Measurements from ENCODE around the gene GPATCH8. TPM values are rescaled to one million over a fixed set of nuclear protein-coding genes. Genes with fewer than 3 reads are reported as not detected.
"Not testable (repeated sequence)": the region's sequence is repeated elsewhere in the genome, so short reads cannot be mapped to it uniquely, and the experiment has no call there.

The GPATCH8 gene
- total RNA-seq, 1 donor from 2014 or later = 49.6 TPM

- Mint-ChIP-seq H3K36me3 (ENCODE audit: low read depth) (no peaks in the 10 kb centered on the region), H3K27me3 (ENCODE audit: low read depth) (peaks cover 10% of the 10 kb centered on the region), H3K27ac (no peak overlapping the region), H3K4me1 (ENCODE audit: low read depth) (peaks cover 4% of the 10 kb centered on the region), H3K9me3 (no peaks in the 10 kb centered on the region), H3K4me3 (ENCODE audit: low read depth) (no peak overlapping the region)
- intact Hi-C loops (cut with micrococcal nuclease) = loop anchor here (10.0 kb wide), 1 partner anchor 95 kb away; no protein-coding TSS in a partner anchor
- DNase-seq (ENCODE audit: low spot score) = no peak
These were observed 36.5 kb upstream of the GPATCH8 start for GRCh38 chr17:44539673-44540072.

- intact Hi-C loops (cut with micrococcal nuclease) = loop anchor here (10.0 kb wide), 1 partner anchor 97 kb away; no protein-coding TSS in a partner anchor
- not testable (repeated sequence) for H3K4me1 Mint-ChIP-seq (ENCODE audit: low read depth); DNase-seq (ENCODE audit: low spot score); H3K9me3 Mint-ChIP-seq; H3K4me3 Mint-ChIP-seq (ENCODE audit: low read depth); H3K36me3 Mint-ChIP-seq (ENCODE audit: low read depth); H3K27ac Mint-ChIP-seq; H3K27me3 Mint-ChIP-seq (ENCODE audit: low read depth)
These were observed 34.7 kb upstream of the GPATCH8 start for GRCh38 chr17:44537922-44538321.

DNA sequence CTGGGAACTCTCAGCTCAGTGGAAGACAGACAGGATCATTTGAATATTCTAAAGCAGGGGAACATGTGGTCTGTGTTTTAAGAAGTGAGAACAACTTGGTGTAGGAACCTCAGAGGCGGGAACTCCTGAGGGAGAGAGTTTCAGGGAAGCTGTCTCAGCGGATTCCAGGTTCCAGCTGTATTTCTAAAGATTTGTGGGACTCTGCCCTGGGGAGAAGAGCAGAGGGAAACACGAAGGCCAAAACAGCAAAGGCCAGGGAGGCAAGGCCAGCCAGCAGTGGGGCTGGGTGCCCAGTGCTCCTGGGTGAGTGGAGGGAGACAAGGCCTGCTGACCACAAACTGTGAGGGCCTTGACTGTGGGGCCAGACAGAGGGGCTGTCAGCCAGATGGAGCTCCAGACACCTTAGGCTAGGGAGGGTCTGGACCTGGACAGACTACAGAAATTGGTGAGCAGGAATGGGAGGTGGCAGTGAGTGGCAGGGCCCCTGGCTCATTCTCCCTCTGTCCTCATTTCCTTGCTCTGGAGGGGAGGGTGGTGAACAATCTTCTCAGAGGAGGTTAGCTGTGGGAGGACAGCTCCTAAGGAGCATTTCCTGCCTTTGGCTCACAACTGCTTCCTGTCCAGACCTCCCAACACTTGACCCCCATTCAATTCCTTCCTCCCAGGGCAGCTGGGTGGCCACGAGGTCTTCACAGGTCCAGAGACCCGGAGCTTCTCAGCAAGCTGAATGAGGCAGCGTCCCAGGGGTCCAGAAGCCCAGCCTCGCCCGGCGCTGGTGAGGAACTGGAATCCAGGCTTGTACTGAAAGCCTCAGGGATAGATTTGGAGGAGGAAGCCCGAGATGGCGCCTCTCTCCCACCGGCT is 33.1 kb upstream of the GPATCH8 start:
- intact Hi-C loops (cut with micrococcal nuclease) = loop anchor here (10.0 kb wide), 1 partner anchor 98 kb away; no protein-coding TSS in a partner anchor
- Mint-ChIP-seq H3K27me3 (ENCODE audit: low read depth) (peaks cover 4% of the 10 kb centered on the region), H3K27ac (no peak overlapping the region), H3K4me1 (ENCODE audit: low read depth) (peaks cover 5% of the 10 kb centered on the region), H3K36me3 (ENCODE audit: low read depth) (no peaks in the 10 kb centered on the region), H3K4me3 (ENCODE audit: low read depth) (no peak overlapping the region), H3K9me3 (no peaks in the 10 kb centered on the region)
- no peak for DNase-seq (ENCODE audit: low spot score)

- Mint-ChIP-seq H3K27ac (no peak overlapping the region), H3K27me3 (ENCODE audit: low read depth) (peaks cover 4% of the 10 kb centered on the region), H3K4me3 (ENCODE audit: low read depth) (no peak overlapping the region), H3K36me3 (ENCODE audit: low read depth) (no peaks in the 10 kb centered on the region), H3K4me1 (ENCODE audit: low read depth) (peaks cover 5% of the 10 kb centered on the region), H3K9me3 (no peaks in the 10 kb centered on the region)
- intact Hi-C loops (cut with micrococcal nuclease) = loop anchor here (1.0 to 10.0 kb wide), 2 partner anchors 101 to 139 kb away; no protein-coding TSS in a partner anchor
- DNase-seq (ENCODE audit: low spot score) = peak; percentile 73
These were observed 30.5 kb upstream of the GPATCH8 start for GRCh38 chr17:44533533-44534246.

- intact Hi-C loops (cut with micrococcal nuclease) = loop anchor here (10.0 kb wide), 1 partner anchor 104 kb away; no protein-coding TSS in a partner anchor
- H3K4me1 Mint-ChIP-seq (ENCODE audit: low read depth) = peaks cover 5% of the 10 kb centered on the region
- H3K9me3 Mint-ChIP-seq = peaks cover 7% of the 10 kb centered on the region
- peaks cover 2% of the 10 kb centered on the region for H3K27me3 Mint-ChIP-seq (ENCODE audit: low read depth)
- H3K4me3 Mint-ChIP-seq (ENCODE audit: low read depth) = no peak overlapping the region
- no peak overlapping the region for H3K27ac Mint-ChIP-seq
- DNase-seq (ENCODE audit: low spot score) = no peak
- no peaks in the 10 kb centered on the region for H3K36me3 Mint-ChIP-seq (ENCODE audit: low read depth)
These were observed 27.8 kb upstream of the GPATCH8 start for GRCh38 chr17:44530896-44531418.

- no peak overlapping the region for H3K27ac Mint-ChIP-seq
- no peaks in the 10 kb centered on the region for H3K36me3 Mint-ChIP-seq (ENCODE audit: low read depth)
- peaks cover 5% of the 10 kb centered on the region for H3K4me1 Mint-ChIP-seq (ENCODE audit: low read depth)
- intact Hi-C loops (cut with micrococcal nuclease) = loop anchor here (10.0 kb wide), 1 partner anchor 105 kb away; no protein-coding TSS in a partner anchor
- no peak for DNase-seq (ENCODE audit: low spot score)
- no peak overlapping the region for H3K4me3 Mint-ChIP-seq (ENCODE audit: low read depth)
- H3K27me3 Mint-ChIP-seq (ENCODE audit: low read depth) = peaks cover 2% of the 10 kb centered on the region
- H3K9me3 Mint-ChIP-seq = peaks cover 7% of the 10 kb centered on the region
These were observed 26.7 kb upstream of the GPATCH8 start for GRCh38 chr17:44529864-44530263.

DNA sequence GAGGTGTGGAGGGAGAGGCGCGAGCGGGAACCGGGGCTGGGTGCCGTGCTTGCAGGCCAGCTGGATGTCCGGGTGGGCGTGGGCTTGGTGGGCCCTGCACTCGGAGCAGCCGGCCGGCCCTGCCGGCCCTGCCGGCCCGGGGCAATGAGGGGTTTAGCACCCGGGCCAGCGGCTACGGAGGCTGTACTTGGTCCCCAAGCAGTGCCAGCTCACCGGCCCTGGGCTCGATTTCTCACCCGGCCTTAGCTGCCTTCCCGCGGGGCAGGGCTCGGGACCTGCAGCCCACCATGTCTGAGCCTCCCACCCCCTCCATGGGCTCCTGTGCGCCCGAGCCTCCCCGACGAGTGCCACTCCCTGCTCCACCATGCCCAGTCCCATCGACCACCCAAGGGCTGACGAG is 24.7 kb upstream of the GPATCH8 start:
- no peak overlapping the region for H3K27ac Mint-ChIP-seq
- H3K4me3 Mint-ChIP-seq (ENCODE audit: low read depth) = no peak overlapping the region
- no peaks in the 10 kb centered on the region for H3K36me3 Mint-ChIP-seq (ENCODE audit: low read depth)
- peaks cover 2% of the 10 kb centered on the region for H3K27me3 Mint-ChIP-seq (ENCODE audit: low read depth)
- H3K9me3 Mint-ChIP-seq = peaks cover 7% of the 10 kb centered on the region
- peaks cover 3% of the 10 kb centered on the region for H3K4me1 Mint-ChIP-seq (ENCODE audit: low read depth)
- DNase-seq (ENCODE audit: low spot score) = no peak
- intact Hi-C loops (cut with micrococcal nuclease) = no loop called here

GRCh38 chr17:44527102-44527501 is 23.9 kb upstream of the GPATCH8 start:
- Mint-ChIP-seq H3K27ac (no peak overlapping the region), H3K4me1 (ENCODE audit: low read depth) (peaks cover 3% of the 10 kb centered on the region), H3K36me3 (ENCODE audit: low read depth) (no peaks in the 10 kb centered on the region), H3K9me3 (peaks cover 7% of the 10 kb centered on the region), H3K27me3 (ENCODE audit: low read depth) (peaks cover 3% of the 10 kb centered on the region), H3K4me3 (ENCODE audit: low read depth) (no peak overlapping the region)
- intact Hi-C loops (cut with micrococcal nuclease) = no loop called here
- no peak for DNase-seq (ENCODE audit: low spot score)

DNA sequence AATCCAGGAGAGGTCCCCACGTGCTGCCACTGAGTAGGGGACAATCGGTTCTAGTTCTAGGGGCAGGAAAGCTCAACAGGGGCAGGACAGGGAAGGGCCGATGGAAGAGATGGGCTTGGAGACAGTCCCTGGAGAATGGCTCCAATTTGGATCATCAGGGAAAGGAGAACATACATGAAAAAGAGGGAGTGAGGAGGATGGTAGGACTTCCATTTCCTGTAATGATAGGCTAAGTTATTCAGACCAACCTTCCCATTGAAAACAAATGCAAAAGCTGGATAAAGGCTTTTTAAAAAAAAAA is 20.4 kb upstream of the GPATCH8 start:
- Mint-ChIP-seq H3K27me3 (ENCODE audit: low read depth) (peaks cover 14% of the 10 kb centered on the region), H3K4me1 (ENCODE audit: low read depth) (peaks cover 3% of the 10 kb centered on the region), H3K4me3 (ENCODE audit: low read depth) (no peak overlapping the region), H3K9me3 (peaks cover 7% of the 10 kb centered on the region), H3K36me3 (ENCODE audit: low read depth) (no peaks in the 10 kb centered on the region), H3K27ac (no peak overlapping the region)
- no peak for DNase-seq (ENCODE audit: low spot score)
- intact Hi-C loops (cut with micrococcal nuclease) = loop anchor here (1.0 kb wide), 1 partner anchor 123 kb away; no protein-coding TSS in a partner anchor

- Mint-ChIP-seq H3K27ac (no peak overlapping the region), H3K36me3 (ENCODE audit: low read depth) (no peaks in the 10 kb centered on the region), H3K9me3 (peaks cover 7% of the 10 kb centered on the region), H3K27me3 (ENCODE audit: low read depth) (peaks cover 16% of the 10 kb centered on the region), H3K4me1 (ENCODE audit: low read depth) (peaks cover 3% of the 10 kb centered on the region), H3K4me3 (ENCODE audit: low read depth) (no peak overlapping the region)
- peak; percentile 55 for DNase-seq (ENCODE audit: low spot score)
- intact Hi-C loops (cut with micrococcal nuclease) = loop anchor here (1.0 kb wide), 1 partner anchor 123 kb away; no protein-coding TSS in a partner anchor
These were observed 19.9 kb upstream of the GPATCH8 start for GRCh38 chr17:44522883-44523671.

DNA sequence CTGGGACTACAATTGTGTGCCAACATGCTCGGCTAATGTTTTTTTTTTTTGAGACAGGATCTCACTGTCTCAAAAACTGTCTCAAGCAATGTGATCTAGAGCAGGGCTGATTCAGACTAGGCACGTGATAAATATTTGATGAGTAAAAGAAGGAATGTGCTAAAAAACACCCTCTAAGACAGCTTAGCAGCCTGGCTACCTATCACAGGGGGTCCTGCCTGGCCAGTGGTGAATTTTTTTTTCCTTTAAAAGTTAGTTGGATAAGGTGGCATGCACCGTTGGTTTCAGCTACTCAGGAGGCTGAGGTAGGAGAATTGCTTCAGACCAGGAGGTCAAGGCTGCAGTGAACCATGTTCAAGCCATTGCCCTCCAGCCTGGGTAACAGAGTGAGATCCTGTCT is 14.8 kb upstream of the GPATCH8 start:
- intact Hi-C loops (cut with micrococcal nuclease) = no loop called here
- H3K9me3 Mint-ChIP-seq = no peaks in the 10 kb centered on the region
- no peaks in the 10 kb centered on the region for H3K4me1 Mint-ChIP-seq (ENCODE audit: low read depth)
- no peak for DNase-seq (ENCODE audit: low spot score)
- no peaks in the 10 kb centered on the region for H3K36me3 Mint-ChIP-seq (ENCODE audit: low read depth)
- no peak overlapping the region for H3K27ac Mint-ChIP-seq
- no peak overlapping the region for H3K4me3 Mint-ChIP-seq (ENCODE audit: low read depth)
- H3K27me3 Mint-ChIP-seq (ENCODE audit: low read depth) = peaks cover 18% of the 10 kb centered on the region
